CD4-positive, alpha-beta T cell treated with Interleukin-21 for 1 hour (primary cell): Measurements from ENCODE around the gene FBLN7.
"Not testable (repeated sequence)": the region's sequence is repeated elsewhere in the genome, so short reads cannot be mapped to it uniquely, and the experiment has no call there.

ENCODE experiments used
- DNase-seq: peaks from one replicate; pipeline ENCODE4 v3.0.0-alpha.2; 2020

Gene FBLN7

GRCh38 chr2:112187046-112187715 lies 49.0 kb downstream of the FBLN7 start:
- no peak for DNase-seq

- DNase-seq = peak; percentile 86
These were observed 49.8 kb downstream of the FBLN7 start for GRCh38 chr2:112187805-112188596.

GRCh38 chr2:112189001-112189556 lies 50.9 kb downstream of the FBLN7 start:
- no peak for DNase-seq

GRCh38 chr2:112194028-112194427 lies 55.8 kb downstream of the FBLN7 start:
- no peak for DNase-seq

GRCh38 chr2:112194482-112194881 lies 56.3 kb downstream of the FBLN7 start:
- no peak for DNase-seq

- DNase-seq = no peak
These were observed 57.1 kb downstream of the FBLN7 start for GRCh38 chr2:112195167-112195766.

- DNase-seq = no peak
These were observed 57.8 kb downstream of the FBLN7 start for GRCh38 chr2:112195950-112196349.

GRCh38 chr2:112197868-112198267 lies 59.7 kb downstream of the FBLN7 start:
- DNase-seq = no peak

GRCh38 chr2:112198780-112199179 lies 60.6 kb downstream of the FBLN7 start:
- no peak for DNase-seq

GRCh38 chr2:112199188-112199587 lies 61.0 kb downstream of the FBLN7 start:
- DNase-seq = no peak

- no peak for DNase-seq
These were observed 63.7 kb downstream of the FBLN7 start for GRCh38 chr2:112201696-112202430.

GRCh38 chr2:112204411-112204810 lies 66.2 kb downstream of the FBLN7 start:
- no peak for DNase-seq

GRCh38 chr2:112207905-112208304 lies 69.7 kb downstream of the FBLN7 start:
- DNase-seq = not testable (repeated sequence)

GRCh38 chr2:112216167-112216566 lies 78.0 kb downstream of the FBLN7 start:
- no peak for DNase-seq

- no peak for DNase-seq
These were observed 79.7 kb downstream of the FBLN7 start for GRCh38 chr2:112217854-112218253.

GRCh38 chr2:112220186-112220585 lies 82.0 kb downstream of the FBLN7 start:
- DNase-seq = no peak

GRCh38 chr2:112220831-112221230 lies 82.6 kb downstream of the FBLN7 start:
- DNase-seq = no peak

- no peak for DNase-seq
These were observed 91.2 kb downstream of the FBLN7 start for GRCh38 chr2:112229348-112229747.

GRCh38 chr2:112230371-112230770 lies 92.2 kb downstream of the FBLN7 start:
- DNase-seq = no peak
